Occipital lobe (tissue), 2 donors: ENCODE results near the gene ZNF839. TPM values are rescaled to one million over a fixed set of nuclear protein-coding genes. Genes with fewer than 3 reads are reported as not detected.
A peak's percentile ranks its signal among the peaks of the same experiment; 100 is the strongest.
"Not testable (repeated sequence)": the region's sequence is repeated elsewhere in the genome, so short reads cannot be mapped to it uniquely, and the experiment has no call there.

Experiments
- DNase-seq: peaks from one replicate; lab custom pipeline; 2025; lab: John Stamatoyannopoulos, UW
- total RNA-seq: library from RNA; depleted of rRNA; stranded (reverse); fragments of >200 nt; gene quantifications from one replicate; pipeline ENCODE4 v1.2.3, GENCODE V29; 2014

The ZNF839 gene
- total RNA-seq: 12.6 TPM

- DNase-seq: peak; percentile 83
Observed at GRCh38 chr14:102319351-102320032, at the start of gene ZNF839. ZNF839 (plus strand) TSS chr14:102319746; CDS start chr14:102319766, 20 bp downstream.

- no peak for DNase-seq
Observed at GRCh38 chr14:102272392-102272791, 47.2 kb upstream of the ZNF839 start.

GRCh38 chr14:102275866-102276265, 43.7 kb upstream of the ZNF839 start:
- DNase-seq: no peak

- DNase-seq: no peak
Observed at GRCh38 chr14:102277874-102278630, 41.5 kb upstream of the ZNF839 start.

- DNase-seq: no peak
Observed at GRCh38 chr14:102278631-102278935, 41.0 kb upstream of the ZNF839 start.

- DNase-seq: no peak
Observed at GRCh38 chr14:102279282-102279681, 40.3 kb upstream of the ZNF839 start.

- no peak for DNase-seq
Observed at GRCh38 chr14:102279688-102280348, 39.7 kb upstream of the ZNF839 start.

GRCh38 chr14:102280376-102280962, 39.1 kb upstream of the ZNF839 start:
- DNase-seq: no peak

GRCh38 chr14:102282751-102283465, 36.6 kb upstream of the ZNF839 start:
- no peak for DNase-seq

GRCh38 chr14:102283631-102284129, 35.9 kb upstream of the ZNF839 start:
- no peak for DNase-seq

- DNase-seq: no peak
Observed at GRCh38 chr14:102285106-102285505, 34.4 kb upstream of the ZNF839 start.

- DNase-seq: no peak
Observed at GRCh38 chr14:102288139-102288538, 31.4 kb upstream of the ZNF839 start.

- no peak for DNase-seq
Observed at GRCh38 chr14:102292441-102292840, 27.1 kb upstream of the ZNF839 start.

- no peak for DNase-seq
Observed at GRCh38 chr14:102293781-102294180, 25.8 kb upstream of the ZNF839 start.

GRCh38 chr14:102295270-102295669, 24.3 kb upstream of the ZNF839 start:
- no peak for DNase-seq

GRCh38 chr14:102297436-102298170, 21.9 kb upstream of the ZNF839 start:
- DNase-seq: no peak

GRCh38 chr14:102298303-102299070, 21.1 kb upstream of the ZNF839 start:
- DNase-seq: not testable (repeated sequence)

- DNase-seq: no peak
Observed at GRCh38 chr14:102303664-102304063, 15.9 kb upstream of the ZNF839 start.

GRCh38 chr14:102304611-102305506, 14.7 kb upstream of the ZNF839 start, which contains the start of gene MOK:
MOK (minus strand) TSS chr14:102305164; CDS start chr14:102304968, 196 bp downstream.
- peak; percentile 90 for DNase-seq
